K562 (cell line): ENCODE results near the gene DAB2IP.

ENCODE experiments used
- CREM ChIP-seq: IDR thresholded peaks from 2 replicates; pipeline ENCODE4 v1.6.1; 2014; ENCODE audit warnings: antibody characterized with exemption, low read depth
- CTCF ChIP-seq, 3 experiments: IDR thresholded peaks in 2 of 3; conservative IDR thresholded peaks in 1 of 3; 2 replicates each; pipeline ENCODE4 v1.5.1; 2011 to 2012; ENCODE audit warnings: low read length in 3 of 3, mild to moderate bottlenecking in 3 of 3, control low read depth in 2 of 3, improper control_type of control experiment in 1 of 3, inconsistent platforms in 1 of 3, low read depth in 1 of 3, mixed read lengths in 1 of 3, moderate library complexity in 1 of 3; ENCODE audit not compliant: insufficient read depth in 2 of 3

GRCh38 chr9:121782514-121783110 lies 131.2 kb downstream of the DAB2IP start:
- TF ChIP-seq CTCF (IDR thresholded peaks at IDR 0.05 in 2 of 3, conservative IDR thresholded peaks at IDR 0.05 in 1 of 3; ENCODE audit: insufficient read depth in 2 of 3, low read depth in 1 of 3, low read length in 3 of 3) (no peak), CREM (no peak)
